HL-60/S4 (cell line): ENCODE measurements around the gene ROPN1B.

ENCODE experiments used
- in situ Hi-C: fragments of 300-500 bp; cut with MboI; formaldehyde crosslinking; loops from 2 replicates; pipeline ENCODE4 v1.14.3; 2022; ENCODE audit warnings: low sequenced_read_pairs

ROPN1B gene

DNA sequence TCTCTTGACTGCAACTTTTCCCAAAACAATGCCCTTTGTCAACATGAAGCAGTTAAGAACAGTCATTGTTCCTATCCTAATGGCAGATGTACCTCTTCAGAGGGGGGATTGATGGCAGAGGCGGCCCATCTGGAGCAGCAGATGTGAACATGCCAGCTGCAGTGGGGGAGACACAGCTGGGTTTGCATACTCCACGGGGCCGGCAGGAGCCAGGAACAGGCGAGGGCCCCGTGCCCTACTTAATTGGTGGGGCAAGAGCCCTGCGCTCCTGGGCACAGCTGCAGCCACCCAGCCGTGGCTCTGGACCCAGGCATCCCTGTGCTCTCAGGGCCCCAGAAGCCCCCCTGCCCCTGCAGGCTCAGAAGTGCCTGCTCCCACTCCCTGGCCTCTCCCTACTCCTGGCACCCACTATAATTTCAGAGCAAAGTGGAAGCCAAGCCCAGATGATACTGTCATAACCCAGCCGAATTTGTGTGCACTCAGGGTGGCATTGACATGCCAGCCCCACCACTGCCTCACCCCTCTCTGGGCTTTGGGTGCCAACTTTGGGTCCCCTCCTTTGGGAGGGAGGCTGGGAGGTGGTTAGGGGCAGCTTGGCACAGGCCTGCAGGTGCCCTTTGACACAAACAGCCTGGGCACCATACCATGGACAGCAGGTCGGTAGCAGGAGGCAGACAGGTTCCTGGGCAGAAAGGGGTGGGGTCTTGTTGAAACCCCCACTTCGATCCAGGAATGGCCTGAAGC lies 34.6 kb downstream of the ROPN1B start:
- in situ Hi-C loops: no loop called here

- in situ Hi-C loops: no loop called here
Measured at GRCh38 chr3:126004217-126004616, 35.2 kb downstream of the ROPN1B start.

DNA sequence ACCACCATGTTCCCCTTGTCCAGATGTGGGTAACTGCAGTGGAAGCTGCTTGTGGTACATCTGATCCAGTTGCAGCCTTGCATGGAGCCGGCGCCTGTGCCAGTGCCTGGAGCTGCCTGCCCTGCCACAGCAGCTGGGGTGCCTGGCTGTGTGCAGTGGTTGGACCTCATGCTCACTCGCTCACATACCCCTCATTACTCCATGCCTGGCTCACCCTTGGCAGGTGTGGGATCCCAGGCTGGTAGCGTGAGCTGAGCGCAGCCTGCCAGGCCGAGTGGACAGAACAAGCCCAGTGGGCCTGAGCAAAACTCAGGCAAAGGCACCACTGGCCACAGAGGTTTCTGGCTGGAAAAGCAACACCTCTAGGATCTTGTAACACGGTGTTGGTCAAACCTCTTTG lies 35.7 kb downstream of the ROPN1B start:
- in situ Hi-C loops: no loop called here

GRCh38 chr3:126005951-126006350 lies 37.0 kb downstream of the ROPN1B start:
- in situ Hi-C loops: no loop called here

DNA sequence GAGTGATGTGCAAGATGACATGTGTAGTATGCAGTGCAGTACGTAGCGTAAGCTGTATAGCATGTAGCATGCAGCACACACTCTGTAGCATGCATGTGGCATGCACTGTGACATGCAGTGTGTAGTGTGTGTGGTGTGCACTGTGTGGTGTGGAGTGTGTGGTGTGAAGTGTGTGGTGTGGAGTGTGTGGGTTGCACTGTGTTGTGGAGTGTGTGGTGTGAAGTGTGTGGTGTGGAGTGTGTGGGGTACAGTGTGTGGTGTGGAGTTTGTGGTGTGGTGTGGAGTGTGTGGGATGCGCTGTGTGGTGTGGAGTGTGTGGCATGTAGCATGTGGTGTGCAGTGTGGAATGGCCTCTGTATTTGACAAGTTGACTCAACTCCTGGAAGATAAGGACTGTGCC lies 39.2 kb downstream of the ROPN1B start:
- in situ Hi-C loops: no loop called here

- in situ Hi-C loops: no loop called here
Measured at GRCh38 chr3:126009181-126009580, 40.2 kb downstream of the ROPN1B start.

DNA sequence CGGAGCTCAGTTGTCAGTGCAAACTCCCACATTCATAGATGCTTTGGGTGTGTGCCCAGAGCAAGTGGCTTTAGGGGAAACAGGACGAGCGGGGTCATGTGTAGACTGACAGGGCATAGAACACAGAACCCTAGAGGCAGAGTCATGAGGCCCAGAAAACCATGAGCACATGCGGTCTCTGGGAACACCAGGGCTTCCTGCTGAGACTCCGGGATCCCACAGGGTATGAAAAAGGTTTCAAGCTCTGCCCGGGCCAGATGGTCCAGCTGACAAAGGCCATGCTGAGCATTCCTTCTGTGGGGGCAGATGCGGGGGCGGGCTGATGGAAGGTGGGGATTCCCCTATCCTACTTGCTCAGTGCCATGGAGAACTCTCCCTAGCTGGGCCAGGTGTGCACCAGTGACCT lies 44.8 kb downstream of the ROPN1B start:
- in situ Hi-C loops: no loop called here

- in situ Hi-C loops: no loop called here
Measured at GRCh38 chr3:126014252-126014651, 45.3 kb downstream of the ROPN1B start.

DNA sequence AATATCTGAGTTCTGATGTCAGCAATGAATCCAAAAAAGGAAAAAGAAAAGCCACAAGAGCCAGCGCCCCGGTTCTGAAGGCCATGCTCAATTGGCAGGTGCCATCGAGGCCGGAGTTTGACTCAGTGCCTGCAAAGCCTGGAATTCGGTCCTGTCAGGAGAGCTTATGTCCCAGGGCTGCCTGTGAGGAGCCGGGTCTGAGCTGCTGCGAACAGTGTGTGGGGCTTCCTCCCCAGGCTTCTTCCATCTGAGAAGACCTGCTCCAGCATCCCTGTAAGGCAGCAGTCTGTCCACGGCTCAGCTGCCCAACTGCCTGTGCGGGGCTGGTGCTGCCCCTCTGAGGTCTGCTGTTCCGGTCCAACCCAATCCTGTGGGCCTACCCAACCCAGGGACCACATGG lies 46.1 kb downstream of the ROPN1B start:
- in situ Hi-C loops: no loop called here

GRCh38 chr3:126016616-126017015 lies 47.6 kb downstream of the ROPN1B start:
- in situ Hi-C loops: no loop called here

DNA sequence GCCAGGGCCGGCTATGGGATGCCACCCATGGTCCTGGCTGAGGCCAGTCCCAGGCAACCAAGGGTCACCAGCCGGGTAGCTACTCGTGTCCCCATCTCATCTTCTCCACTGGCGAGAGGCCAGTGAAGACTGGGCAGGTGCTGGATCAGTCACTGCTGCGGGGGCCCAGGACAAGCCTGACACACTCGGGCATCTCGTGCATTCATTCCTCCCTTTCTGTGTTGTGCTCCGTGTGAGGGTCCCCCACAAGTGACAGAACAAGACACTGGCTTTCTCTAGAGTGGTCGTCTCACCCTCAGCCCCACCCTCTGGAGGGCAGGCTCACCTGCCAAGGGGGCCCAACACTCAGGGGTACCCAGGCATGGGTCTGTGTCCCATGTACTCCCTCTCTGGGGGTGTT lies 48.4 kb downstream of the ROPN1B start:
- in situ Hi-C loops: no loop called here

- in situ Hi-C loops: no loop called here
Measured at GRCh38 chr3:126018545-126018944, 49.6 kb downstream of the ROPN1B start.

- in situ Hi-C loops: no loop called here
Measured at GRCh38 chr3:126018995-126019394, 50.0 kb downstream of the ROPN1B start.

GRCh38 chr3:126019683-126020082 lies 50.7 kb downstream of the ROPN1B start:
- in situ Hi-C loops: no loop called here

- in situ Hi-C loops: no loop called here
Measured at GRCh38 chr3:126021224-126021623, 52.2 kb downstream of the ROPN1B start.

DNA sequence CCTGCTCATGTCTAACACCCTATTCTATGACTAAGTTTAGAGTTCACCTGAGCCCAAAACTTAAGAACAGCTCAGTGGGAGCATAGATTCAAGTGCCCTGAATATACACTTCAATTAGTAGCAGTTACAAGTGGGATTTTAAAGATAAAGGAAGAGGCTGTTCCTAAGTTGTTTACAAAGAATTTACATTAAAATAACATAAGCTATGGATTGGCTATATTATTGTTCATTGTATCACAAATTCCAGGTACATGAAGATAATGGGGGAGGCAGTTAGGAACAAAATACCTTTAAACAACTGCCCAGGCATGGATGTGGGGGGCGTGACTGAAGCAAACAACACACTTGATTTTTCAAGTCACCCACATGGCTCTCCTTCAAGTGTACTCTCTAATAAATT lies 52.7 kb downstream of the ROPN1B start:
- in situ Hi-C loops: no loop called here

- in situ Hi-C loops: no loop called here
Measured at GRCh38 chr3:126022741-126023359, 53.9 kb downstream of the ROPN1B start.

- in situ Hi-C loops: no loop called here
Measured at GRCh38 chr3:126023390-126023789, 54.4 kb downstream of the ROPN1B start.

- in situ Hi-C loops: no loop called here
Measured at GRCh38 chr3:126024049-126024854, 55.3 kb downstream of the ROPN1B start.

DNA sequence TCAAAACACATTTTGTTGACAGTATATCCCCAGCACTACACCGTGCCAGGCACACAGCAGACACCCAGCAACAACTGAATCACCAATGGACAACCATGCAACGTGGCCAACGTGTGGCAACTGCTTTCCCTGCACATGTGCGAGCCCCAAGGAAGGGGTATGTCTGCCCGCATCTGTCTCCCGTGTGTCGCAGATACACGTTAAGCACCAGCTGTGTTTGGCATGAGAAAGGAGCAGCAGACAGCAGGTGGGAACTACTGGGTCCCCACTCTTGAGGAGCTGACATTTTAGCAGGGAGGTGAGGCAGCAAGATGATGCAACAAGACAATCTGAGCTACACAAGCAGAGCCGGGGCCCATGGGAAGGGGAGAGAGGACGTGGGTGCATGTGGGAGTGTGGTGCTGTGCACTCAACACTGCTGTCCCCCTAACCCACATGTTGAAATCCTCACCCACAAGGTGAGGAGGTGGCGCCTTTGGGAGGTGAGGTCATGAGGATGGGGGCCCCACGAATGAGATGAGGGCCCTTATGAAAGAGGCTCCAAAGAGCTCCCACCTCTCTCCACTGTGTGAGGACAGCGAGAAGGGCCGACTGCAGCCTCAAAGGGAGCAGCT lies 56.2 kb downstream of the ROPN1B start:
- in situ Hi-C loops: no loop called here

GRCh38 chr3:126025862-126026261 lies 56.9 kb downstream of the ROPN1B start:
- in situ Hi-C loops: no loop called here
